HCT116 (cell line): ENCODE data around the gene NKPD1. TPM values are rescaled to one million over a fixed set of nuclear protein-coding genes. Genes with fewer than 3 reads are reported as not detected.

Experiments
- ATAC-seq: fragments of 200-7000 bp; cut with Tn5 transposase; 2 replicates; pipeline ENCODE4 v1.9.1; 2020; ENCODE audit warnings: mild to moderate bottlenecking, moderate library complexity
- BruUV-seq: library from RNA; stranded (reverse); fragments of 400-500 nt; replicated peaks from 2 replicates; lab custom pipeline; 2021; lab: Mats Ljungman, UMichigan
- CTCF ChIA-PET: fragments of 300-600 bp; sonication (Branson Sonifier 250); formaldehyde crosslinking; loops from one replicate; lab custom pipeline; 2021; ENCODE audit warnings: antibody characterized with exemption; lab: Charles Lee
- POLR2A ChIA-PET: fragments of 300-600, 350-600 bp; sonication (Branson Sonifier 250); formaldehyde crosslinking; loops from one replicate; lab custom pipeline; 2021; ENCODE audit warnings: antibody characterized with exemption; lab: Charles Lee
- RAD21 ChIA-PET, 2 experiments: fragments of 300-600 bp; sonication (Branson Sonifier 250); formaldehyde crosslinking; loops; one replicate each; lab custom pipeline; 2023; ENCODE audit warnings: low total read pairs in 2 of 2; ENCODE audit not compliant: uncharacterized antibody in 2 of 2, unreplicated experiment in 2 of 2, low non-redundant PET in 1 of 2; lab: Charles Lee
- DNase-seq: peaks from one replicate; pipeline ENCODE4 v3.0.0-alpha.2; 2010; ENCODE audit warnings: low read depth, low spot score
- H2AFZ ChIP-seq: fragments of 200-600 bp; shearing (Covaris generic), sonication (generic); 2 replicates; pipeline ENCODE4 v1.6.1; 2017; ENCODE audit warnings: low read depth, mixed run types, mixed read lengths, antibody characterized with exemption, low read length; ENCODE audit not compliant: poor library complexity, severe bottlenecking
- H3K27ac ChIP-seq: 2 replicates; pipeline ENCODE4 v1.5.1; 2012; ENCODE audit warnings: low read depth, low read length
- H3K27me3 ChIP-seq: fragments of 200-600 bp; sonication (generic); 2 replicates; pipeline ENCODE4 v1.6.1; 2016; ENCODE audit warnings: mixed run types, low read length, mixed read lengths; ENCODE audit not compliant: insufficient read depth
- H3K36me3 ChIP-seq, 2 experiments: fragments of 200-500 bp in 1 of 2; fragments of 200-600 bp in 1 of 2; sonication (Bioruptor generic) in 1 of 2; sonication (generic) in 1 of 2; 2 replicates each; pipeline versions ENCODE4 v1.5.1 to v1.6.1; 2014 to 2016; ENCODE audit warnings: low read length in 2 of 2, inconsistent platforms in 1 of 2, mixed read lengths in 1 of 2, mixed run types in 1 of 2; ENCODE audit not compliant: insufficient read depth in 2 of 2, control insufficient read depth in 1 of 2
- H3K4me1 ChIP-seq, 2 experiments: fragments of 200-600 bp in 1 of 2; sonication (generic) in 1 of 2; 2 replicates each; pipeline versions ENCODE4 v1.5.1 to v1.6.1; 2012 to 2017; ENCODE audit warnings: low read length in 2 of 2, inconsistent platforms in 1 of 2, mild to moderate bottlenecking in 1 of 2, mixed read lengths in 1 of 2, mixed run types in 1 of 2, moderate library complexity in 1 of 2; ENCODE audit not compliant: insufficient read depth in 2 of 2, control insufficient read depth in 1 of 2
- H3K4me2 ChIP-seq: fragments of 200-600 bp; sonication (generic); 2 replicates; pipeline ENCODE4 v1.6.1; 2017; ENCODE audit warnings: mixed run types, low read length, mixed read lengths
- H3K4me3 ChIP-seq, 2 experiments: fragments of 200-600 bp in 1 of 2; sonication (generic) in 1 of 2; replicated peaks in 1 of 2; 2 replicates each; pipeline ENCODE4 v1.5.1; 2011 to 2016; ENCODE audit warnings: low read length in 2 of 2, control low read depth in 1 of 2, low read depth in 1 of 2, mild to moderate bottlenecking in 1 of 2, mixed read lengths in 1 of 2, mixed run types in 1 of 2
- H3K79me2 ChIP-seq: fragments of 200-600 bp; sonication (generic); 2 replicates; pipeline ENCODE4 v1.6.1; 2017; ENCODE audit warnings: mild to moderate bottlenecking, mixed run types, low read length, moderate library complexity, mixed read lengths; ENCODE audit not compliant: insufficient read depth
- H3K9ac ChIP-seq: fragments of 200-600 bp; sonication (generic); 2 replicates; pipeline ENCODE4 v1.6.1; 2016; ENCODE audit warnings: low read length, mixed read lengths
- H3K9me2 ChIP-seq: fragments of 200-600 bp; sonication (generic), shearing (Covaris generic); 2 replicates; pipeline ENCODE4 v1.6.1; 2017; ENCODE audit warnings: mixed run types, mild to moderate bottlenecking, moderate library complexity; ENCODE audit not compliant: insufficient read depth
- H3K9me3 ChIP-seq, 2 experiments: fragments of 200-500 bp in 1 of 2; fragments of 200-600 bp in 1 of 2; sonication (Bioruptor generic) in 1 of 2; sonication (generic) in 1 of 2; 2 replicates each; pipeline ENCODE4 v1.6.1; 2014 to 2017; ENCODE audit warnings: low read length in 2 of 2, mixed read lengths in 2 of 2, inconsistent platforms in 1 of 2, low read depth in 1 of 2, mild to moderate bottlenecking in 1 of 2, mixed run types in 1 of 2, moderate library complexity in 1 of 2; ENCODE audit not compliant: control insufficient read depth in 1 of 2, insufficient read depth in 1 of 2
- H4K20me1 ChIP-seq: fragments of 200-600 bp; sonication (generic), shearing (Covaris generic); 2 replicates; pipeline ENCODE4 v1.6.1; 2017; ENCODE audit warnings: mixed run types, mild to moderate bottlenecking, moderate library complexity; ENCODE audit not compliant: insufficient read depth
- ATF3 ChIP-seq: IDR thresholded peaks from 2 replicates; pipeline ENCODE4 v1.6.1; 2012
- ELF1 ChIP-seq: IDR thresholded peaks from 2 replicates; pipeline ENCODE4 v1.6.1; 2012; ENCODE audit warnings: low read depth, borderline replicate concordance
- SRF ChIP-seq: IDR thresholded peaks from 2 replicates; pipeline ENCODE4 v1.6.1; 2012; ENCODE audit warnings: low read depth
- TCF7L2 ChIP-seq: IDR thresholded peaks from 2 replicates; pipeline ENCODE4 v1.7.0; 2011; ENCODE audit warnings: borderline replicate concordance, inconsistent platforms; ENCODE audit not compliant: insufficient read depth, insufficient read length; ENCODE audit errors: extremely low read depth
- YY1 ChIP-seq: IDR thresholded peaks from 2 replicates; pipeline ENCODE4 v1.6.1; 2011; ENCODE audit warnings: low read length, low read depth, moderate library complexity, mild to moderate bottlenecking; ENCODE audit not compliant: insufficient replicate concordance; ENCODE audit errors: extremely low read depth
- ZFX ChIP-seq: fragments of 450-650 bp; IDR thresholded peaks from 2 replicates; pipeline ENCODE4 v1.6.1; 2017
- ZNF274 ChIP-seq: fragments of 200-500 bp; sonication (Bioruptor generic); IDR thresholded peaks from 2 replicates; pipeline ENCODE4 v1.6.1; 2014; ENCODE audit warnings: mild to moderate bottlenecking, low read depth, low read length, inconsistent platforms
- intact Hi-C: fragments of 100-400 bp; cut with micrococcal nuclease; formaldehyde crosslinking; loops from 2 replicates; pipeline ENCODE4 v1.10.0; 2022
- total RNA-seq: library from RNA; stranded (reverse); gene quantifications from one replicate; pipeline ENCODE4 v1.2.1, GENCODE V29; 2021; ENCODE audit not compliant: unreplicated experiment
- TF ChIP-seq, protein P1 (sequence below): IDR thresholded peaks from 2 replicates; pipeline ENCODE4 v1.6.1; 2011; ENCODE audit warnings: mild to moderate bottlenecking, low read length, moderate library complexity; ENCODE audit not compliant: insufficient replicate concordance; ENCODE audit errors: extremely low read depth

Gene NKPD1
- total RNA-seq, 1 experiment from 2014 or later, result 0.64 TPM

- ChIA-PET POLR2A (no interaction called here), RAD21 (interaction anchor here in 1 of 2 experiments (0.8 kb wide), 1 partner anchor 152 kb away, joined by 3 read pairs; no protein-coding TSS in a partner anchor), CTCF (interaction anchor here (0.6 to 2.3 kb wide), 2 partner anchors 8 to 13 kb away, joined by 3 to 11 read pairs; partner anchors contain the start of genes BLOC1S3 and TRAPPC6A)
- Histone ChIP-seq H3K4me3 (no peak overlapping the region), H3K4me2 (peak overlapping the region; percentile 29), H3K27me3 (no peaks in the 10 kb centered on the region), H4K20me1 (no peaks in the 10 kb centered on the region), H3K9me2 (no peaks in the 10 kb centered on the region), H3K36me3 (no peaks in the 10 kb centered on the region), H3K9me3 (no peaks in the 10 kb centered on the region), H3K4me1 (peaks cover 5 to 9% of the 10 kb centered on the region in 2 experiments; a peak in 3 of 4 replicates), H3K79me2 (no peaks in the 10 kb centered on the region; the same call in 1 of the 2 replicates), H3K27ac (no peak overlapping the region), H3K9ac (no peak overlapping the region), H2AFZ (no peak overlapping the region)
- TF ChIP-seq TCF7L2 (no peak), ZNF274 (no peak), ATF3 (no peak), ZFX (no peak), ELF1 (no peak), YY1 (no peak), SRF (no peak)
- TF ChIP-seq, protein P1, sequence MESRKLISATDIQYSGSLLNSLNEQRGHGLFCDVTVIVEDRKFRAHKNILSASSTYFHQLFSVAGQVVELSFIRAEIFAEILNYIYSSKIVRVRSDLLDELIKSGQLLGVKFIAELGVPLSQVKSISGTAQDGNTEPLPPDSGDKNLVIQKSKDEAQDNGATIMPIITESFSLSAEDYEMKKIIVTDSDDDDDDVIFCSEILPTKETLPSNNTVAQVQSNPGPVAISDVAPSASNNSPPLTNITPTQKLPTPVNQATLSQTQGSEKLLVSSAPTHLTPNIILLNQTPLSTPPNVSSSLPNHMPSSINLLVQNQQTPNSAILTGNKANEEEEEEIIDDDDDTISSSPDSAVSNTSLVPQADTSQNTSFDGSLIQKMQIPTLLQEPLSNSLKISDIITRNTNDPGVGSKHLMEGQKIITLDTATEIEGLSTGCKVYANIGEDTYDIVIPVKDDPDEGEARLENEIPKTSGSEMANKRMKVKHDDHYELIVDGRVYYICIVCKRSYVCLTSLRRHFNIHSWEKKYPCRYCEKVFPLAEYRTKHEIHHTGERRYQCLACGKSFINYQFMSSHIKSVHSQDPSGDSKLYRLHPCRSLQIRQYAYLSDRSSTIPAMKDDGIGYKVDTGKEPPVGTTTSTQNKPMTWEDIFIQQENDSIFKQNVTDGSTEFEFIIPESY, result no peak
- no peak for DNase-seq
- no peak for ATAC-seq
- intact Hi-C loops, result loop anchor here (10.0 kb wide), 1 partner anchor 58 kb away; the partner anchor contains the start of gene EXOC3L2
- no TSS peak for BruUV-seq
Observed at GRCh38 chr19:45186509-45187334, 25.9 kb upstream of the NKPD1 start.
